Measurements from ENCODE around the gene NKAIN2.
"Not testable (repeated sequence)": the region's sequence is repeated elsewhere in the genome, so short reads cannot be mapped to it uniquely, and the experiment has no call there.

Gene NKAIN2

GRCh38 chr6:124205921-124206320, 402.3 kb downstream of the NKAIN2 start:
- DNase-seq (ENCODE audit: low read depth): no peak

- no peak for DNase-seq (ENCODE audit: low read depth)
Measured at GRCh38 chr6:124223611-124224345, 420.1 kb downstream of the NKAIN2 start.

DNA sequence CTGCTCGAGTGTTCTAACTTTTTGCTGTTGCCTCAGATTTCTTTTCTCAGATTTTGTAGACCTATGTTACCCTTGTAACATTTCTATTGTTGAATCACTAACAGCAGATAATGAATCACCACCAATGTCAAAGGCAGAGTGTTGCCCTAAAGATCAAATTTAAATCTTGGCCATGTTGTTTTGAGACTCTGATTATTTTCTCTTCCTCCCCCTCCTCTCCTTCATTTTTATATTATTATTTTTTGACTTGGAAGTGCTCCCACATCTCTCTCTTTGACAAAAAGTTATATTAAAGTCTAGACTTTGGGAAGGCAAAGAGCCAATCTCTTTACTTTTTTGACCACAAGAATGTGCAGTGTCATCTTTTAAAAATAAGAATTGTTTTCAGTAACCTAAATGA, 422.7 kb downstream of the NKAIN2 start:
- no peak for DNase-seq (ENCODE audit: low read depth)

DNA sequence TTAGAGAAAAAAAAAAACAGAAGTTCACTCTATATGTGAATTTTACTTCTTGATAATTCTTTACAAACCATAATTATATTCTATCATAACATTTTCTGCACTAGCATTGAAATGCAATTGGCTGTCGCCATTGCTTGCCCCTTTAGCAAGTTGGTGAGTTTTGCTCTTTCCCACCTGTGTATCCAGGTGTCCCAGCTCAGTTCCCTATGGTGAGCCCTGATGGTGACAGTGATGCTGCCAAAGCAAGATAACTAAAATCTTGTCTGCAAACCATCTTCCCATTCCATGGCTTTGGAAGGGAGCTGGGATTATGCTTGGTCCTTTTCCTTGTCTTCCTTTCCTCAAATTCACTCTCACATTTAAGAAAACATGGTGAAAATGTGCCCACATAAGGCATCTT, 429.6 kb downstream of the NKAIN2 start:
- no peak for DNase-seq (ENCODE audit: low read depth)

- DNase-seq (ENCODE audit: low read depth): no peak
Measured at GRCh38 chr6:124234801-124235200, 431.1 kb downstream of the NKAIN2 start.

DNA sequence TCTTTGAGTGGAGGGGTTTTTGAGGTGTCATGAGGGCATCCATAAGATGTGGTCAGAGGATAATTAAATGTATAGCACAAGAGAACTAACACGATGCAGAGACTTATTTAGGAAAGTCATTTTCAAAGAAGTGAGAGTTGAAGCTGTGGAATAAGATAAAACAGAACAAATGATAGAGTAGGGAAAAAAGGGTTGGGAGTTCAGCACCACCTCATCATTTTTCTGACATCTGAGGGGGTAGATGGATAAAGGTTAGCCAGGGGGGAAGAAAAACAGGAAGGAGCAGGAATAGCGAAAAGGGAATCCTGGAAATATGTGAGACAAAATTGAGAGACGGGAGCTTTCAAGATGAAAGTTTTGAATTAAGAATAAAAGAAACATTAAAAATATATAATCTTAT, 434.2 kb downstream of the NKAIN2 start:
- no peak for DNase-seq (ENCODE audit: low read depth)

DNA sequence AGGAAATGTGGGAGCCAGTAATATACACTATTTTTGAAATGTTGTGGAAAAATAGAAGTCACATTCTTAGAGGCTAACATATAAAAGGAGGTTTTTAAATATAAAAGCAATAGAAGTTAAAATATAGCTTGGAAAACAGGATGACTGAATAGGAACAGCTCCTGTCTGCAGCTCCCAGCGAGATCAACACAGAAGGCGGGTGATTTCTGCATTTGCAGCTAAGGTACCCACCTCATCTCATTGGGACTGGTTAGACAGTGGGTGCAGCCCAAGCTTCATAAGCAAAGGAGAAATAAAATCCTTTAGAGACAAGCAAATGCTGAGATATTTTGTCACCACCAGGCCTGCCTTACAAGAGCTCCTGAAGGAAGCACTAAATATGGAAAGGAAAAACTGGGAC, 434.7 kb downstream of the NKAIN2 start:
- not testable (repeated sequence) for DNase-seq (ENCODE audit: low read depth)

DNA sequence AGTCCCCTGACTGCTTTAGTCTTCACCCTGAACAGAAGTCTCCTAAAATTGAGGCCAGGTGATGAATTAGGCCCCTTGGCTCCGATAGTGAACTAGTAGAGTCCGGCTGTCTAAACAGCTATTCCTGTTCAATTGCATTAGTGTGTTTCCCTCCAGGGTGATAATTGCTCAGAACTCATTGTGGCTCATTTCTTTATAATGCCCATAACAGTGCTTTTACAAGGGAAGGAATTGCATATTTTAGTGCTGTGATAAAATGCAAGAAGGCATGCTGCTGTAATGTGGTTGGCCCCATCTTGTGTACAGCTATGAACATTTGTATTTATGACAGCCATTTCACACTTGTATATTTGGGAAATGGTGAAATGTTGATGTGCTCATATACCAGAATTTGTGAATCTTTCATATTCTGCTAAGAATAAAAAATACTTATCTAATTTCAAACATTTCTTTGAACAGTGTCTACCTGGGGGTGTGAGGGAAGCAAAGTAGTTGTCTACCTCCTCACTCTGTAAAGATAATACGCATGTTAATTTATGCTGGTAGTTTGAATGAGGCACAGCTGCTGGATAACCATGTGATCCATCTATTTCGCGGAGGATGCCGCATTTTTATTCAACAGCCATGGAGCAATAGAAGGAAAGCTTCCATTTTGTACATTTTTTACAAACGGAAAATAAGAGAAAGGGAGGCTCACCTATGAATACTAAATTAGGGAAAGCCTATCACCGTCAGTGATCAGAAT, 451.4 kb downstream of the NKAIN2 start:
- no peak for DNase-seq (ENCODE audit: low read depth)

DNA sequence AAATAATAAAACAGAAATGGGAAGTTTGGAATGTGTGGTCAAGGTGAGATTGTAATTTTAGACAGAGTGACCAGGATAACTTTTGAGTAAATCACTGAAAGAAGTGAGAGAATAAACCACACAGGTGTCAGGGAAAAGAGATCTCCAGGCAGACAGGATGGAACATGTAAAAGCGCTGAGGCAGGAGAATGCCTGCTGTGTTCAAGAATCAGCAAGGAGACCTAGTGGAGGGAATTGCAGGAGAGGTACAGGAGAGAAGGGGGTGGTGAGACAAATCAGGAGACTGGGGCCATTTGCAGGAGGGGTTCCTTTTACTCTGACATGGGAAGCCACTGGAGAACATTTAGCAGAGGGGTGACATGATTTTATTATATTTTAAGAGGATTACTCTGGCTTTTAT, 456.7 kb downstream of the NKAIN2 start:
- no peak for DNase-seq (ENCODE audit: low read depth)

- no peak for DNase-seq (ENCODE audit: low read depth)
Measured at GRCh38 chr6:124269733-124270132, 466.1 kb downstream of the NKAIN2 start.

GRCh38 chr6:124273701-124274100, 470.0 kb downstream of the NKAIN2 start:
- DNase-seq (ENCODE audit: low read depth): no peak

GRCh38 chr6:124282541-124282940, 478.9 kb downstream of the NKAIN2 start:
- no peak for DNase-seq (ENCODE audit: low read depth)

DNA sequence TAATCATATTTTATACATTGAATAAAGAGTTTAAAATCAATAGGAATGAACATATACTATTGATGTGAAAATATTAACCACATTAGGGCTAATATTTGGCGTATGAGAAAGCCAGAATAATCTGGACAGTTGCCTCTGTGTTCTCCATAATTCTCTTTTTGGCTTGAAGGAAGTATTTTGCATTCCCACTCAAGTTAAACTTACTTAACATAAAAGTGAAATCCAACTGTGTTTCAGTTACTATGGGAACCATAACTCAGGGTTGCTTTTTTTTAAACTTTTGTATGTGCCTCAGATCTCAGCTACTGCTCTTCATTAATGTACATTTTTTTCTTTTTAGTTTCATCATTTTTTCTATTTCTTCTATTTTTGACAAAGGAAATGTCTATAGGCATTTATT, 479.8 kb downstream of the NKAIN2 start:
- DNase-seq (ENCODE audit: low read depth): no peak

DNA sequence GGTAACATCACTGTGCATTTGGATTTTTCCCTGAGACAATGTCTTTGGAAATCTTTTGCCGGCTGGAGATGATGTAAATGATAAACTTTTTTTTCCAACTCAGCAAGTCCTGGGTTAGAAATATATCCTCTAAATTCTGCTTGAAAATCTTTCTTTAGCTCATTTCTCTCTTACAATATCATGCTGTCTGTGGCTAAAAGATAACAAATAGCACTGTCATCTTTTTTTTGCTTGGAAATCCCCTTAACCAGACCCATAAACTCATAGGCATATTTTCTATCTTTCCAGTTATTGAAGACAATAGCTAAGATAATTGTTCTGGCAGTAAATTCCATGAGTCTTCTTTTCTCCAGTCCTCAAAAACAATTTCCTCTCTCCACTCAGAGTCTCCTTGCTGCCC, 481.5 kb downstream of the NKAIN2 start:
- DNase-seq (ENCODE audit: low read depth): no peak

DNA sequence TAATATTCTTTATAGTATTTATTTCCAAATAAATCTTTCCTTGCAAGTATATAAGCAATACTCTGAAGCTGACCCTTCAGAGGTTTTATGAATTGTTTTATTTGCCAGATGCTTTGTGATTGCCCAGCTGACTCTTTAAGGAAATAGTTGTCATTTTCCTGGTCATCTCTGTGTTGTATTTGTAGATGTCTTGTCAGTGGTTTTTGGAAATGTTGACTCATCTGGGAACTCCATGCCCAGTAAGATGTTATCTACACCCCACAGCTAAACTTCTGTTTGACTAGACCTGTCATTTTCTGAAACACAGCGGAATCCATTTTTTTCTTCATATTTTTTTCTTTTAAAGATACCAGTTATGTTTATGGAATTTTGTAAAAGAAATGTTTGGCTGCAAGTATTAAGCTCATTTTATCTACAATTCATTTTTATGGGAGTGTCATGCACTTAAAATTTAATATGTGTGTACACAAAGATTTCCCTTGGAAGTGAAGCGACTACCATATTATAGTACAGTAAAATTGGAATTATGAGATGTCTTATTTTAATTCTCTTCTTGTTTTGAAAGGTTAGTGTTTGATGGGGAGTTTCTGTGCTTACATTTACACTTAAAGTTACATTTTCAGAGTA, 491.0 kb downstream of the NKAIN2 start:
- DNase-seq (ENCODE audit: low read depth): no peak

DNA sequence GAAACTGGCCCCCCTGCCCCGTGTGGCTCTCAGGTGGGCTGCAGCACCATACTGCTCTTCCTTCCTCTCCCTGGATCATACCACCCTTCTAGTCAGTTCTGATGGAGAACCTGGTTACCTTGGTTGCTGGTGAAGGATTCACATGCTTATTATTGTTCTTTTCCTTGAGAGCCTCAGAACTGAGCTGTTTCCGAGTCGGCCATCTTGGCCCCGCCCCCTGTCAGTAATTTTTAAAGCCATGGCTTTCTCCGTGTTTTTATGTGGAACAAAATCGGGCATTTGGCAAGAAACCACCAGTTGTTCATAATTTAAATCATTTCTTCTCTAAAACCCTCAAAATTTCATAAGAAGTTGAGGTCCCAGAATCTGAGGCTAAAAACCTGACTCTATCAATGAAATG, 493.8 kb downstream of the NKAIN2 start:
- no peak for DNase-seq (ENCODE audit: low read depth)

GRCh38 chr6:124298730-124299129, 495.1 kb downstream of the NKAIN2 start:
- DNase-seq (ENCODE audit: low read depth): no peak

GRCh38 chr6:124300907-124301306, 497.2 kb downstream of the NKAIN2 start:
- not testable (repeated sequence) for DNase-seq (ENCODE audit: low read depth)

GRCh38 chr6:124303971-124304370, 500.3 kb downstream of the NKAIN2 start:
- DNase-seq (ENCODE audit: low read depth): no peak

- no peak for DNase-seq (ENCODE audit: low read depth)
Measured at GRCh38 chr6:124310139-124310538, 506.5 kb downstream of the NKAIN2 start.

DNA sequence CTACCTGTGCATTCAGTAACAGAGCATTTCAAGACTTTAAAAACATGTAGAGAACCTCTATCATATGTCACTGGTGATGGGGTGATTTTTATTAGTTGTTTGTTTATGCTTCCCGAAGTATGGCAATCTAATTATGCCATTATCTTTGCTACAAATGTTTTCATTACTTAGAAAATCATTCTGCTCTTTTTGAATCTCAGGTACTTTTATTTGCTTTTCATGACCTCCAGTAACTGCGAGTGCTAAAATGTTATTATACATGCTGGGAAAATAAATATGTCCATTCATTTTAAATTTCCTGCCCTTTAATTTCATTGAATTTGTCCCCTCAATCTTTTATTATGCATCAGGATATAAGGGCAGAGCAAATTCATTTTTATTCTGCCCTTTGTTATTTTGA, 515.7 kb downstream of the NKAIN2 start:
- DNase-seq (ENCODE audit: low read depth): no peak

- DNase-seq (ENCODE audit: low read depth): no peak
Measured at GRCh38 chr6:124324237-124324636, 520.6 kb downstream of the NKAIN2 start.

DNA sequence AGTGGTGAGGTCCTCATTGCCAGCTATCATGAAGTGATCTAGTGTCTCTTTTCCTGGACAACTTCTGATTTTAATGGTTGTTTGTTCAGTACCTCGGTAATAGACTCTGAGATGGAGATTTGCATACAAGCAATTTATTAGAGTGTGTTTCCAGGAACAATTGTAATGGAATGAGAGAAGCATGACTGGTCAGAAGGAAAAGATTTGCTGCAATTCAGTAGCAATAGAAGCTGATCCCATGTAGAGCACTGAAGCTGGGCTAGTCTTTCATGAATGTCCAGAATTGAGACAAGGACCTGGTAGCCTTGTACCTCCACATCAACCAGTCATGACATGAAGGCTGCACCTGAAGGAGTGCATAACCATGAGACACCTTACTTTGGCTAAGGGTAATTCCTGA, 526.5 kb downstream of the NKAIN2 start:
- DNase-seq (ENCODE audit: low read depth): no peak

All from activated T-helper 1 cell treated with Interleukin-2 at 50 U/mL for 16 hours (primary cell).